CD4-positive, alpha-beta T cell treated with Interleukin-17A for 1 hour (primary cell): ENCODE measurements around the gene ANKRD27.

Source experiments
- DNase-seq: peaks from one replicate; pipeline ENCODE4 v3.0.0-alpha.2; 2020

Gene ANKRD27

GRCh38 chr19:32650671-32651070, 24.3 kb downstream of the ANKRD27 start:
- no peak for DNase-seq

- DNase-seq: no peak
Measured at GRCh38 chr19:32649751-32650150, 25.2 kb downstream of the ANKRD27 start.

GRCh38 chr19:32647361-32647760, 27.6 kb downstream of the ANKRD27 start:
- no peak for DNase-seq

- DNase-seq: no peak
Measured at GRCh38 chr19:32646556-32646955, 28.4 kb downstream of the ANKRD27 start.

- DNase-seq: peak; percentile 78
Measured at GRCh38 chr19:32642771-32643170, 32.2 kb downstream of the ANKRD27 start.

- DNase-seq: no peak
Measured at GRCh38 chr19:32638625-32639024, 36.4 kb downstream of the ANKRD27 start.

GRCh38 chr19:32637480-32637879, 37.5 kb downstream of the ANKRD27 start:
- DNase-seq: no peak

- DNase-seq: no peak
Measured at GRCh38 chr19:32631381-32631780, 43.6 kb downstream of the ANKRD27 start.

GRCh38 chr19:32630338-32630737, 44.6 kb downstream of the ANKRD27 start:
- DNase-seq: no peak

GRCh38 chr19:32627714-32628270, 47.2 kb downstream of the ANKRD27 start:
- no peak for DNase-seq

GRCh38 chr19:32626969-32627368, 48.0 kb downstream of the ANKRD27 start:
- DNase-seq: no peak

- no peak for DNase-seq
Measured at GRCh38 chr19:32624410-32624809, 50.6 kb downstream of the ANKRD27 start.

- no peak for DNase-seq
Measured at GRCh38 chr19:32622002-32622401, 53.0 kb downstream of the ANKRD27 start.

- no peak for DNase-seq
Measured at GRCh38 chr19:32619051-32619685, 55.8 kb downstream of the ANKRD27 start.

- no peak for DNase-seq
Measured at GRCh38 chr19:32615569-32615968, 59.4 kb downstream of the ANKRD27 start.

GRCh38 chr19:32614916-32615315, 60.1 kb downstream of the ANKRD27 start:
- no peak for DNase-seq

GRCh38 chr19:32613008-32613407, 62.0 kb downstream of the ANKRD27 start:
- no peak for DNase-seq

GRCh38 chr19:32611161-32611560, 63.8 kb downstream of the ANKRD27 start:
- DNase-seq: no peak

- no peak for DNase-seq
Measured at GRCh38 chr19:32607479-32607878, 67.5 kb downstream of the ANKRD27 start.

- DNase-seq: no peak
Measured at GRCh38 chr19:32606289-32606688, 68.7 kb downstream of the ANKRD27 start.

GRCh38 chr19:32605544-32605943, 69.4 kb downstream of the ANKRD27 start:
- no peak for DNase-seq

- DNase-seq: no peak
Measured at GRCh38 chr19:32603961-32604360, 71.0 kb downstream of the ANKRD27 start.

GRCh38 chr19:32599736-32600157, 75.2 kb downstream of the ANKRD27 start:
- peak; percentile 67 for DNase-seq

GRCh38 chr19:32599258-32599657, 75.7 kb downstream of the ANKRD27 start:
- DNase-seq: no peak

- DNase-seq: no peak
Measured at GRCh38 chr19:32598022-32598421, 77.0 kb downstream of the ANKRD27 start.
